Mesenchymal stem cell (in vitro differentiated cells and primary cell): ENCODE data around the gene MMAB.
A peak's percentile ranks its signal among the peaks of the same experiment; 100 is the strongest.

Source experiments
- DNase-seq: peaks from one replicate; pipeline ENCODE4 v3.0.0-alpha.2; 2013
- H2AFZ ChIP-seq: one replicate; pipeline ENCODE4 v1.6.1; 2013; ENCODE audit warnings: low read depth, mild to moderate bottlenecking, control low read depth, inconsistent platforms, low read length, moderate library complexity
- H2AK5ac ChIP-seq: 2 replicates; pipeline ENCODE4 v1.6.1; 2013; ENCODE audit warnings: low read length, moderate library complexity, mild to moderate bottlenecking, inconsistent platforms; ENCODE audit not compliant: severe bottlenecking
- H2BK120ac ChIP-seq: one replicate; pipeline ENCODE4 v1.6.1; 2013; ENCODE audit warnings: low read depth, mild to moderate bottlenecking, inconsistent platforms, low read length, moderate library complexity
- H2BK12ac ChIP-seq, 2 experiments: one replicate each; pipeline ENCODE4 v1.6.1; 2013; ENCODE audit warnings: inconsistent platforms in 2 of 2, low read length in 2 of 2, mild to moderate bottlenecking in 2 of 2, moderate library complexity in 2 of 2, control low read depth in 1 of 2
- H2BK15ac ChIP-seq: one replicate; pipeline ENCODE4 v1.6.1; 2013; ENCODE audit warnings: mild to moderate bottlenecking, low read depth, inconsistent platforms; ENCODE audit not compliant: poor library complexity, severe bottlenecking
- H2BK5ac ChIP-seq: 2 replicates; pipeline ENCODE4 v1.6.1; 2013; ENCODE audit warnings: low read depth, mild to moderate bottlenecking, low read length, control low read depth, inconsistent platforms; ENCODE audit not compliant: poor library complexity, severe bottlenecking
- H3K14ac ChIP-seq, 2 experiments: one replicate each; pipeline ENCODE4 v1.6.1; 2013; ENCODE audit warnings: inconsistent platforms in 2 of 2, low read length in 2 of 2, control low read depth in 1 of 2, mild to moderate bottlenecking in 1 of 2, moderate library complexity in 1 of 2
- H3K18ac ChIP-seq, 2 experiments: one replicate each; pipeline ENCODE4 v1.6.1; 2013; ENCODE audit warnings: inconsistent platforms in 2 of 2, low read length in 2 of 2, control low read depth in 1 of 2, low read depth in 1 of 2, mild to moderate bottlenecking in 1 of 2
- H3K23ac ChIP-seq, 2 experiments: one replicate each; pipeline ENCODE4 v1.6.1; 2013; ENCODE audit warnings: inconsistent platforms in 2 of 2, low read length in 2 of 2, mild to moderate bottlenecking in 2 of 2, moderate library complexity in 2 of 2, control low read depth in 1 of 2
- H3K27ac ChIP-seq: 2 replicates; pipeline ENCODE4 v1.5.1; 2013; ENCODE audit warnings: mild to moderate bottlenecking, moderate library complexity, low read length, control low read depth, inconsistent platforms; ENCODE audit not compliant: poor library complexity, severe bottlenecking
- H3K27me3 ChIP-seq, 2 experiments: 2 replicates each; pipeline versions ENCODE4 v1.6.1 to v1.7.0; 2013; ENCODE audit warnings: low read length in 2 of 2, mild to moderate bottlenecking in 2 of 2, moderate library complexity in 2 of 2, control low read depth in 1 of 2, inconsistent platforms in 1 of 2; ENCODE audit not compliant: control insufficient read depth in 1 of 2, insufficient read depth in 1 of 2
- H3K36me3 ChIP-seq, 2 experiments: 2 replicates each; pipeline versions ENCODE4 v1.6.1 to v1.7.0; 2013; ENCODE audit warnings: low read length in 2 of 2, control low read depth in 1 of 2, inconsistent platforms in 1 of 2, low read depth in 1 of 2, mild to moderate bottlenecking in 1 of 2; ENCODE audit not compliant: insufficient read depth in 2 of 2, control insufficient read depth in 1 of 2
- H3K4ac ChIP-seq, 2 experiments: one replicate each; pipeline ENCODE4 v1.6.1; 2013; ENCODE audit warnings: inconsistent platforms in 2 of 2, low read length in 2 of 2, mild to moderate bottlenecking in 2 of 2, moderate library complexity in 2 of 2, control low read depth in 1 of 2, low read depth in 1 of 2
- H3K4me1 ChIP-seq: 2 replicates; pipeline ENCODE4 v1.6.1; 2013; ENCODE audit warnings: low read depth, low read length, control low read depth; ENCODE audit not compliant: control insufficient read depth, insufficient read depth
- H3K4me2 ChIP-seq: 2 replicates; pipeline ENCODE4 v1.6.1; 2013; ENCODE audit warnings: low read length, mild to moderate bottlenecking, inconsistent platforms; ENCODE audit not compliant: poor library complexity, severe bottlenecking
- H3K4me3 ChIP-seq, 2 experiments: 2 replicates each; pipeline versions ENCODE4 v1.5.1 to v1.7.0; 2013; ENCODE audit warnings: low read length in 2 of 2, mild to moderate bottlenecking in 2 of 2, control low read depth in 1 of 2, low read depth in 1 of 2; ENCODE audit not compliant: insufficient read depth in 1 of 2
- H3K79me1 ChIP-seq: replicated peaks from 2 replicates; pipeline ENCODE4 v1.6.1; 2013; ENCODE audit warnings: mild to moderate bottlenecking, control low read depth, low read length, inconsistent platforms; ENCODE audit not compliant: poor library complexity, severe bottlenecking
- H3K9ac ChIP-seq: 2 replicates; pipeline ENCODE4 v1.7.0; 2013; ENCODE audit warnings: mild to moderate bottlenecking, low read length, moderate library complexity
- H3K9me3 ChIP-seq: 2 replicates; pipeline ENCODE4 v1.7.0; 2013; ENCODE audit warnings: mild to moderate bottlenecking, low read length; ENCODE audit not compliant: control insufficient read depth
- H4K8ac ChIP-seq: one replicate; pipeline ENCODE4 v1.6.1; 2013; ENCODE audit warnings: inconsistent platforms, mild to moderate bottlenecking, low read length, moderate library complexity
- H4K91ac ChIP-seq: one replicate; pipeline ENCODE4 v1.6.1; 2013; ENCODE audit warnings: mild to moderate bottlenecking, low read length, inconsistent platforms
- WGBS: methylation state at CpG from one replicate; pipeline ENCODE4 v1.1.7; 2013; ENCODE audit warnings: mixed read lengths; 5-methylcytosine and 5-hydroxymethylcytosine counted together

Gene MMAB

GRCh38 chr12:109541413-109541726 lies 31.9 kb downstream of the MMAB start:
- Histone ChIP-seq H3K14ac (no peak overlapping the region), H3K23ac (no peak overlapping the region), H3K4me1 (peaks cover 12% of the 10 kb centered on the region), H2BK120ac (no peak overlapping the region), H3K18ac (no peak overlapping the region), H3K9me3 (no peaks in the 10 kb centered on the region), H3K9ac (no peak overlapping the region), H3K27me3 (peaks cover 0 to 5% of the 10 kb centered on the region in 2 experiments), H3K4ac (no peak overlapping the region), H2BK15ac (no peak overlapping the region), H3K4me2 (no peak overlapping the region), H3K4me3 (no peak overlapping the region), H4K91ac (no peak overlapping the region), H3K27ac (no peak overlapping the region), H2AFZ (no peak overlapping the region), H3K36me3 (peaks cover 1 to 3% of the 10 kb centered on the region in 2 experiments), H2BK12ac (peak overlapping the region in 1 of 2 experiments; percentile 60), H4K8ac (no peak overlapping the region), H2AK5ac (no peak overlapping the region), H2BK5ac (no peak overlapping the region), H3K79me1 (no peaks in the 10 kb centered on the region)
- no peak for DNase-seq
- WGBS, result 63% methylated on average over 4 of the region's 4 CpGs

GRCh38 chr12:109540526-109541412 lies 32.5 kb downstream of the MMAB start:
- H3K4ac ChIP-seq, result peak overlapping the region in 1 of 2 experiments; percentile 20
- no peak overlapping the region for H3K27ac ChIP-seq
- 91% methylated on average over 16 of the region's 16 CpGs for WGBS
- H3K36me3 ChIP-seq, result peaks cover 5 to 7% of the 10 kb centered on the region in 2 experiments
- H3K27me3 ChIP-seq, result no peaks in the 10 kb centered on the region
- no peak overlapping the region for H2BK15ac ChIP-seq
- H3K23ac ChIP-seq, result peak overlapping the region in 1 of 2 experiments; percentile 73
- H3K18ac ChIP-seq, result no peak overlapping the region
- no peak overlapping the region for H3K4me2 ChIP-seq
- no peak overlapping the region for H2AK5ac ChIP-seq
- H3K4me1 ChIP-seq, result peaks cover 12% of the 10 kb centered on the region
- H3K9me3 ChIP-seq, result no peaks in the 10 kb centered on the region
- no peak overlapping the region for H4K91ac ChIP-seq
- H3K9ac ChIP-seq, result no peak overlapping the region
- no peak overlapping the region for H2BK5ac ChIP-seq
- no peak overlapping the region for H2BK120ac ChIP-seq
- no peaks in the 10 kb centered on the region for H3K79me1 ChIP-seq
- H4K8ac ChIP-seq, result no peak overlapping the region
- no peak overlapping the region for H3K4me3 ChIP-seq
- peak overlapping the region in 1 of 2 experiments; percentile 3 for H3K14ac ChIP-seq
- no peak overlapping the region for H2AFZ ChIP-seq
- peak overlapping the region in 1 of 2 experiments; percentile 60 for H2BK12ac ChIP-seq
- no peak for DNase-seq

- Histone ChIP-seq H3K14ac (peak overlapping the region in 1 of 2 experiments; percentile 71), H3K9ac (no peak overlapping the region), H3K4me1 (peaks cover 7% of the 10 kb centered on the region), H3K23ac (no peak overlapping the region), H4K8ac (no peak overlapping the region), H3K9me3 (no peaks in the 10 kb centered on the region), H4K91ac (no peak overlapping the region), H2BK5ac (no peak overlapping the region), H3K4me3 (no peak overlapping the region), H2BK12ac (peak overlapping the region in 1 of 2 experiments; percentile 17), H3K36me3 (peaks cover 18 to 19% of the 10 kb centered on the region in 2 experiments), H3K18ac (no peak overlapping the region), H3K4me2 (no peak overlapping the region), H3K27ac (no peak overlapping the region), H2BK15ac (no peak overlapping the region), H3K27me3 (no peaks in the 10 kb centered on the region), H3K79me1 (no peaks in the 10 kb centered on the region), H2BK120ac (no peak overlapping the region), H2AK5ac (no peak overlapping the region), H2AFZ (peak overlapping the region; percentile 30), H3K4ac (no peak overlapping the region)
- peak; percentile 43 for DNase-seq
- WGBS, result 42% methylated on average over 9 of the region's 9 CpGs
These were observed 33.8 kb downstream of the MMAB start for GRCh38 chr12:109539508-109539907.

GRCh38 chr12:109538191-109538863 lies 35.0 kb downstream of the MMAB start:
- Histone ChIP-seq H3K9me3 (no peaks in the 10 kb centered on the region), H3K27me3 (no peaks in the 10 kb centered on the region), H2BK5ac (no peak overlapping the region), H3K4me2 (no peak overlapping the region), H3K27ac (no peak overlapping the region), H3K9ac (no peak overlapping the region), H3K4me1 (peaks cover 7% of the 10 kb centered on the region), H3K36me3 (peaks cover 30% of the 10 kb centered on the region in 2 experiments), H3K23ac (no peak overlapping the region), H2AFZ (no peak overlapping the region), H3K4me3 (no peak overlapping the region), H4K91ac (no peak overlapping the region), H3K4ac (no peak overlapping the region), H2BK15ac (no peak overlapping the region), H4K8ac (peak overlapping the region; percentile 40), H3K18ac (no peak overlapping the region), H2BK120ac (no peak overlapping the region), H2BK12ac (peak overlapping the region in 1 of 2 experiments; percentile 18), H3K14ac (no peak overlapping the region), H2AK5ac (no peak overlapping the region), H3K79me1 (no peaks in the 10 kb centered on the region)
- no peak for DNase-seq
- 73% methylated on average over 16 of the region's 16 CpGs for WGBS
